ENCODE data around the gene CKM. TPM values are rescaled to one million over a fixed set of nuclear protein-coding genes. Genes with fewer than 3 reads are reported as not detected.
"Not testable (repeated sequence)": the region's sequence is repeated elsewhere in the genome, so short reads cannot be mapped to it uniquely, and the experiment has no call there.

CKM gene
- total RNA-seq, 1 donor from 2014 or later: not detected

GRCh38 chr19:45276284-45276687, 46.4 kb downstream of the CKM start:
- no peaks in the 10 kb centered on the region for H3K27me3 ChIP-seq
- no peaks in the 10 kb centered on the region for H3K9me3 ChIP-seq
- H3K4me3 ChIP-seq: no peak overlapping the region
- intact Hi-C loops (cut with DNase I): no loop called here
- DNase-seq (ENCODE audit: extremely low spot score in 2 of 2): no peak
- no peak overlapping the region for H3K27ac ChIP-seq
- H3K4me1 ChIP-seq: no peaks in the 10 kb centered on the region
- TF ChIP-seq CTCF (IDR thresholded peaks at IDR 0.05) (no peak), POLR2AphosphoS5 (IDR thresholded peaks at IDR 0.05; ENCODE audit: insufficient read depth in 1 of 2, low read depth in 1 of 2) (no peak), POLR2A (IDR thresholded peaks at IDR 0.05) (no peak)
- peaks cover 0 to 68% of the 10 kb centered on the region in 2 donors for H3K36me3 ChIP-seq

- Histone ChIP-seq H3K9me3 (no peaks in the 10 kb centered on the region), H3K4me1 (no peaks in the 10 kb centered on the region), H3K36me3 (peaks cover 0 to 68% of the 10 kb centered on the region in 2 donors), H3K27ac (no peak overlapping the region), H3K4me3 (no peak overlapping the region), H3K27me3 (no peaks in the 10 kb centered on the region)
- TF ChIP-seq CTCF (IDR thresholded peaks at IDR 0.05) (no peak), POLR2A (IDR thresholded peaks at IDR 0.05) (no peak), POLR2AphosphoS5 (IDR thresholded peaks at IDR 0.05; ENCODE audit: insufficient read depth in 1 of 2, low read depth in 1 of 2) (no peak)
- no peak for DNase-seq (ENCODE audit: extremely low spot score in 2 of 2)
- intact Hi-C loops (cut with DNase I): no loop called here
These were observed 47.2 kb downstream of the CKM start for GRCh38 chr19:45275370-45275971.

- DNase-seq (ENCODE audit: extremely low spot score in 2 of 2): no peak
- TF ChIP-seq POLR2A (IDR thresholded peaks at IDR 0.05): no peak
- TF ChIP-seq POLR2AphosphoS5 (IDR thresholded peaks at IDR 0.05; ENCODE audit: insufficient read depth in 1 of 2, low read depth in 1 of 2): no peak
- TF ChIP-seq CTCF (IDR thresholded peaks at IDR 0.05): no peak
- peaks cover 0 to 62% of the 10 kb centered on the region in 2 donors for H3K36me3 ChIP-seq
- no peaks in the 10 kb centered on the region for H3K4me1 ChIP-seq
- intact Hi-C loops (cut with DNase I): no loop called here
- H3K27ac ChIP-seq: no peak overlapping the region
- H3K9me3 ChIP-seq: no peaks in the 10 kb centered on the region
- no peaks in the 10 kb centered on the region for H3K27me3 ChIP-seq
- no peak overlapping the region for H3K4me3 ChIP-seq
These were observed 49.2 kb downstream of the CKM start for GRCh38 chr19:45273521-45273855.

- Histone ChIP-seq H3K9me3 (no peaks in the 10 kb centered on the region), H3K36me3 (peaks cover 0 to 58% of the 10 kb centered on the region in 2 donors), H3K27me3 (no peaks in the 10 kb centered on the region), H3K4me3 (no peak overlapping the region), H3K4me1 (no peaks in the 10 kb centered on the region), H3K27ac (no peak overlapping the region)
- intact Hi-C loops (cut with DNase I): no loop called here
- TF ChIP-seq CTCF (IDR thresholded peaks at IDR 0.05) (no peak), POLR2A (IDR thresholded peaks at IDR 0.05) (no peak), POLR2AphosphoS5 (IDR thresholded peaks at IDR 0.05; ENCODE audit: insufficient read depth in 1 of 2, low read depth in 1 of 2) (no peak)
- no peak for DNase-seq (ENCODE audit: extremely low spot score in 2 of 2)
These were observed 51.0 kb downstream of the CKM start for GRCh38 chr19:45271735-45272108.

- intact Hi-C loops (cut with DNase I): no loop called here
- no peak overlapping the region for H3K4me3 ChIP-seq
- H3K36me3 ChIP-seq: peaks cover 0 to 63% of the 10 kb centered on the region in 2 donors
- TF ChIP-seq CTCF (IDR thresholded peaks at IDR 0.05) (no peak), POLR2A (IDR thresholded peaks at IDR 0.05) (no peak), POLR2AphosphoS5 (IDR thresholded peaks at IDR 0.05; ENCODE audit: insufficient read depth in 1 of 2, low read depth in 1 of 2) (no peak)
- no peaks in the 10 kb centered on the region for H3K4me1 ChIP-seq
- H3K27ac ChIP-seq: no peak overlapping the region
- H3K9me3 ChIP-seq: no peaks in the 10 kb centered on the region
- DNase-seq (ENCODE audit: extremely low spot score in 2 of 2): no peak
- no peaks in the 10 kb centered on the region for H3K27me3 ChIP-seq
These were observed 51.5 kb downstream of the CKM start for GRCh38 chr19:45271098-45271734.

GRCh38 chr19:45269939-45270338, 52.7 kb downstream of the CKM start:
- H3K4me3 ChIP-seq; H3K9me3 ChIP-seq; H3K27me3 ChIP-seq; H3K4me1 ChIP-seq; H3K27ac ChIP-seq; DNase-seq (ENCODE audit: extremely low spot score in 2 of 2): not testable (repeated sequence)
- H3K36me3 ChIP-seq: peaks cover 0 to 59% of the 10 kb centered on the region in 2 donors
- intact Hi-C loops (cut with DNase I): loop anchor here (2.0 kb wide), 1 partner anchor 41 kb away; no protein-coding TSS in a partner anchor

Data from vagina (tissue), 2 donors.